HG02943 (cell line): Measurements from ENCODE around the gene EHHADH.

ENCODE experiments used
- ATAC-seq: cut with Tn5 transposase; IDR thresholded peaks from one replicate; pipeline ENCODE4 v1.9.1; 2021; ENCODE audit warnings: mild to moderate bottlenecking, low read depth, moderate library complexity; ENCODE audit not compliant: unreplicated experiment

Gene EHHADH

DNA sequence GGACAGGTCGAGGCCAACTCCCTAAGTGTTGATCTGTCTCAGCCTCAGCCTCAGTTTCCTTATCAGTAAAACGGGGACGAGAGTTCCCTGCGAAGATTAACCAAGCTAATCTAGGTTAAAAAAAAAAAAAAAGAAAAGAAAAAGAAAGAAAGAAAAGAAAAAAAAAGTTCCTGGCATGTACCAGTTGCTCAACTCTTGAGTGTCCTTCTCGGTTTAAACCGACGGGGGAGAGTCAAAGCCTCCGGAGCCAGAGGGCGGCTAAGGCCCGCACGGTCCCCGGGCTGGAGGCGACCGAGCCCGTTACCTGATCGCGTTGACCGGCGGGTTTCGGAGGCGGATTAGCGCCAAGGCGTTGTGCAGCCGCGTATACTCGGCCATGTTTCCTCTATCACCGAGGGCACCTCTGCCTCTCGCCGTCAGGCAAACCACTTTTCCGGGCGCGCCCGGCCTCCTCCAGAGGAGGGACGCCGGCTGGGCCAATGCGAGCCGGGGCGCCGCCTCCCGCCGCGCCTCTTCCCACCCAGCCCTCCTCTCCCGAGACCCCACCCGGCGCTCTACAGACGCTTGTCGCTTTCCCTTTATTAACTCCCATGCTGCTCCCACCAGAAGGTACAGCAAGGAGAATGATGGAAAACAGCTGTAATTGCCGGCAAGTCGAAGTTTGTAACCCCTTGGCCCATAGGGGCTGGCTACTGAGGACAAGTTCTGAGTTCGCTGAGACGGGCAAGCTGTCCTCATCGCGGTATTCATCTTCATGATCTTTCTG lies at the start of gene EHHADH:
Gene EHHADH (minus strand): TSS at position 405 of the 766 bp plus-strand sequence. CDS start 27 bp downstream, at position 378.
- ATAC-seq, result peak; percentile 87

DNA sequence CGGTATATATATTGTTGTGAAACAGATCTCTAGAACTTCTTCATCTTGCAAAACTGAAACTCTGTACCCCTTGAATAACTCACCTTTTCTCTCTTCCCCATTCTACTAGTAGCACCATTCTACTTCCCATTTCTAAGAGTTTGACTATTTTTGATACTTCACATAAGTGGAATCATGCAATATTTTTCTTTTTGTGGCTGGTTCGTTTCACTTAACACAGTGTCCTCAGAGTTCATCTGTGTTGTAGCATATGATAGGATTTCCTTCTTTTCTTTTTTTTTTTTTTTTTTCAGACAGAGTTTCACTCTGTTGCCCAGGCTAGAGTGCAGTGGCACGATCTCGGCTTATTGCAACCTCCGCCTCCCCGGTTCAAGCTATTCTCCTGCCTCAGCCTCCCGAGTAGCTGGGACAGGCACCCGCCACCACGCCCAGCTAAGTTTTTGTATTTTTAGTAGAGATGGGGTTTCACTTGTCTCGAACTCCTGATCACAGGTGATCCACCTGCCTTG lies 46.1 kb upstream of the EHHADH start:
- ATAC-seq, result peak; percentile 83

DNA sequence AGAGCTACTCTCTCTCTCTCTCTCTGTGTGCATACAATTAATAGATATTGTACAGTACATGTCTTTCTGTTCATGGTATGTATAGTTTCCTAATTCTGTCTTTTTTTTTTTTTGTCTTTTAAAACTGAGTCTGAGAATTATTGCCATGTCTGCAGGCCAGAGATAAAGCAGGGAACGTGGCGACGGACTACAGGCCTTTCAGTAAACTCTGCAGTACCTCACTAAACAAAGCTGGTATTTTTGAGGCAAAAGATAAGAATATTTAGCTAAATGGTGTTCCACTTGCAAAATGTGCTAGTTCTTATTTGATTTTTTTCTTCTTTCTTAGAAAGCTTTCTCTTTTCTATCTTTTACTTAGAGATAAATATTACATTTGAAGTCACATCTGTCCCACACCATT lies 44.0 kb upstream of the EHHADH start:
- ATAC-seq, result no peak

DNA sequence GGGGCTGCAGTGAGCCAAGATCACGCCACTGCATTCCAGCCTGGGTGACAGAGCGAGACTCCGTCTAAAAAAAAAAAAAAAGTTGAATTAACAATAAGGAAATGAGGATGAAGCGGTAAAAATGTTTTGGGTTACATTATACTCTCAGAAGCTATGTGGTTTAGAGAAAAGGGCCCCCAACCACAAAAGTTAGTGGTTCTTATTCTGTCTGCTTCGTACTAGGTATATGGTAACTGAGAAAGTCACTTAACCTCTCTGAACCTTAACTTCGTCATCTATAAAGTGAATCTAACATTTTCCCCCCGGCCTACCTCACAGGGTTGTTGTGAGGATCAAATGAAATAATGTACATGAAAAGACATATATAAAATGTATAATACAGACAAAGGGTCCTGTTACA lies 38.4 kb upstream of the EHHADH start:
- no peak for ATAC-seq

DNA sequence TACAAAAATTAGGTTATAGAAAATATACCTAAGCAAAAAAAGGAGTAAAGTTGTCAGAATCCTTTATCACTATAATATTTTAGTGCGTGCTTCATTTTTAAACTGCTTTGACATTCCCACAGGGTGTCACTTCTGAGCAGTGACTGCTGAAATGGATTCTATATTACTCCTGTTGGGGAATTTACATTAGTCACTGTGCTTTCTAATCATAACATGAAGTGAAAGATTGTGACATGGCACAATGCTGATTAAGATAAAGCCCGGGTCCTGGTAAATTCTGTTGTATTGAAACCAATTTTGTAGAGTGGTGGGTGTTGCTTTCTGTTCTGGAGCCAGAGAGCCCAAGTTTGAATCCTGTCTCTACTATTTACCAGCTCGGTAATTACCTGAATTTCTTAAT lies 36.4 kb upstream of the EHHADH start:
- no peak for ATAC-seq

DNA sequence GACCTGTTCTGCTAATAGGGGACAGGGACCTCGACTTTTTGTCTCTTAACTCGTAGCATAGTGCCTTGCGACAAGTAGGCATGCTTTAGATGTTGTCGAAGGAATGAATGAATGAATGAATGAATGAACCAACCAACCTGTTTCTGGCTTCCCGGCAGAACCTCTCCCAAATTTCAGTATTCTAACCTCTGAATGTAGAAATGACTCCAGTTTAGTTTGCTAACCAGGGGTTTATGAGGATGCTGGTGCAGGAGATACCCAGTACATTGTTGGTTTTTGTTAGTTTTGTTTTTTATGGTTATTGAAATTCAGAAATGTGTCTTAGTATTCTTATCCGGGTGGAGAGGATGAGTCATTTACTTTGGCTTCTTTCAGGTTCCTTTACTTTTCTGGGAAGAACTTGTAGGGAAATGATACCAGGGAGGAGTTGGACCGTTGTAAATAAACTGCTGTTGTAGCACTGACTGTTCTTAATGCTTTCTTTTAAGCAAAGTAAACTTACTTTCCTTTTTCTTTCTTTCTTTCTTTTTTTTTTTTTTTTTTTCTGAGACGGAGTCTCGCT lies 29.6 kb upstream of the EHHADH start:
- ATAC-seq, result no peak

DNA sequence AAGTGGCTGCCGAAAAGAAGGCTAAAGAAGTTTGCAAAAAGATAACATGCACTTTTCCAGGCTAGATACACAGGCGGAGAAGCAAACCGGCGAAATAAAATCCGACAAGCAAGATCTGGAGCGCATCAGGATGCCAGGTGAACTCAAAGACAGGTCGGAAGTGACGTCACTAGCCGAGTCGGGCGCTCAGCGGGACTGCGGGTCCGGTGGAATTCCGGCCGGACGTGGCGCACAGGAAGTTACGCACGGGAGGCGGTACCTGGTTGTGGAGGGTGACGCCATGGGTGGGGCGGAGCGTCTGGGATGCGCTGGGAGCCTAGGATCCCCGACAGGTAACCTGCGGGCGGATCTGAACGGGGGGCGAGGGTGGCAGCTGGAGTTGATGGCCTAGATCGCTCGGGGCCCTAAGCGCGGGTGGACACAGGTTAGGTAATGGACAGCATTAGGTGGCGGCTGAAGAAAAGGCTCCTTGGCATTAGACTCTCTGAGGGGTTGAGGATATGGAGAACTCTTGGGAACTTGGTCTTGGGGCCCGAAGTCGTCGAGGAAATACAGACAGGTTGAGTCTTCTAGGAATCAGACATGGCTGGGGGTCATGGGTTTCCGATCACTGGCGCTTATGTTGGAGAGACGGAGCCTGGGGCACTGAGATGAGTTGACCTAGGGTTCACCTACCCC lies 29.0 kb upstream of the EHHADH start:
- ATAC-seq, result peak; percentile 96

DNA sequence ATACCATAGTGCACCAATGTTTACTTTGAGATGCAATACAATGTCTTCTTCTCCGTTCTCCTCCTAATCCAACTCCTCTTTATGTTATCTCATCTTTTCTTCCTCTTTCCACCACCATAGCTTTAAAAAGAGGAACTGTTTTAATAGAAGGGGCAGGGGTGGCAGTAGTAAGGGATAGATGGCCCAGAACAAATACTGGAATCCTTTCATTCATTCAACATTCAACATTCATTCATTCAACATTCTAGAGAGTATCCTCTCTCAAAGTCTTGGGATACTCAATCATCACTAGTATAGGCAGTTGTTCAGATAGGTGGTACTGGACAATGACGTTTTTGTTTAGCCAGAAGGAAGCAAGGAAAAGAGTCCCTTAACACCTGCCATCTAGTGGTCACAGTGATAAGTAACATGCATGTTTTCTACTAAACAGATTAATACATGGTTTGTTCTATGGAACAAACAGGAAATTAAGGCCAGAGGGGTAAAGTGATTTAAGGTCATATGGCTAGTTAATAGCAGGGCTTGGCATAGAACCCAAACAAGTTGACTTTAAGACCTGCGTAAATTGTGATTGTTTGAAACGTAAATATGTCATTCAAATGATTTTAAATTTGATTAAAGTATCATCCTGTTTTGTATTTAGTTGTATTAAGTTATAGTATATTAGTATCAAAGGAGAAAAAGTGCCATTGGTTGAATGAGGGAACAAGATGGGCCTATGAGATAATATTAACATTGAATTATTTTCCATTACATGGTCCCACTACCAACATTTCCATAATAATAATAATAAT lies 26.9 kb upstream of the EHHADH start:
- ATAC-seq, result no peak

DNA sequence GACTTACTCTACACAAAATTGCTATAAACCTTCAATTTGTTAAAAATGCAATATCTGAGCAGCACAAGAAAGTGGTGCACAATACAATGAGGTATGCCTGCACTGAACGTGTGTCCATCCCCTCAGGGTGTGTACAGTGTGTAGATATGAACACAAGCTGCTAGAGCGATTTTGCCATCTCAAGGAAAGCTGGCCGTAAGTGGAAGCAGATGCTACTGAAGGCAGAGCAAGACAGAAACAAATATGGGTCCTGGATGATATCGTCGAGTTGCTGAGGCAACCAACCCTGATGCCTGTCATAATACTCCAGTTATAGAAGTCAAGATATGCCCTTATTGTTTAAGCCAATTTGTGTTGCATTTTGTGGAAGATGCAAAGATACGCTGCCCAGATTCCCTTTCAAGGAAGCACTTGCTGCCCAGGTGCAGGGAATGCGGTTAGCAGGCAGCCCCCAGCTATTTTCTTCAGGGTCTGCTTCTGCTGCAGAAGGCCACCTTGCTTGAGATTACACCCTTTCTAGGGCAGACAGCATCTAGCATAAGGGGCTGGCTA lies 25.8 kb upstream of the EHHADH start:
- no peak for ATAC-seq

DNA sequence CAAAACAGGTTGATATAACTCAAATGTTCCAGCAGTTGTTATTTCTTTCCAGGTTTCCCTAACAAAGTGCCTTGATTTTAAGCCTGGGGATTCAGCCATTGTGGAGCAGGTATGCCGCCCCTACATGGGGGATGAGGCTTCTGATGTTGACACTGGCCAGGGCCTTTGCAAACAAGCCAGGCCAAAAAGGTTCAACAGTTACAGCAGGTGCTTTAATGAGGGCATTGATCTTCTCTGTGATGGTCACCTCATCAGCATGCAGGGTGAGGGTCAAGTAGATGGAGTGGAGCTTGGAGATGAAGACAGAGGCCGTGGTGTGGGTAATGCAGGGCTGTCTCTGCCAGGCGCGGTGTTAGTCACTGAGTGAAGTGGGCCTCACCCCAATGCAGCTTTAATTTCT lies 22.6 kb upstream of the EHHADH start:
- ATAC-seq, result no peak

DNA sequence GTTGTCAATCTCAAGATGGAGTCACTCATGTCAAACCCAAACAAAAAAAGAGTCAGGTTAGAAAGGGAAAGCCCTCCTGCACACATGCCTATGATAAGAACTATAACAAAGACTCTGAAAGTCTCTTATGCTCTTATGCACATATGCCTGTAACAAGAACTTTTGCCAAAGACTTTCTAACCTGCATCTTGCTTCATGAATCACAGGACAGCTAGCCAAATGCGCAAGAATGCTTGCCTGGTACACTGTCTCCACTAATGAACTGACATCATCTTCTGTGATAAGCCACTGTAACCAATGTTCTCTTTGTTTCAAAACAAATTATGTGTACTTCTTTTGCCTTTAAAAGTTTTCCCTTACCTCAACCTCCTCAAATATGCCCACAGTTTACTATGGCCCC lies 18.2 kb upstream of the EHHADH start:
- no peak for ATAC-seq

DNA sequence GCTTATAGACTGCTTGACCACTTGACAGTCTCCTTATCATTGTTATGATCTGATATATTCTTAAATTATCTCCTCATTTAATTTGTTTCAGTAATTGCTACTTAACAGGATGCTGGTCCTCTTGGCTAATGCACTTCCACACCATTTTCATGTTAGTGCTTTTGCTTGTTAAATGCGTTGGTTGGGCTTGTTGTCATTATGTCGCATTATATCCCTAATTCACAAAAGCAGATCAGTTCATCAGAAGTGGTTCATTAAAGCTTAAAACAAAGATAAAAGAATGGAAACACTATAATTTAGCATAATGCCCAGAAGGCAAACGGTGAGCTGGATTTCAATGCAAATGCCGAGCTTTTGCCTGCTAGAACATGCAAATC lies 17.1 kb upstream of the EHHADH start:
- ATAC-seq, result no peak

DNA sequence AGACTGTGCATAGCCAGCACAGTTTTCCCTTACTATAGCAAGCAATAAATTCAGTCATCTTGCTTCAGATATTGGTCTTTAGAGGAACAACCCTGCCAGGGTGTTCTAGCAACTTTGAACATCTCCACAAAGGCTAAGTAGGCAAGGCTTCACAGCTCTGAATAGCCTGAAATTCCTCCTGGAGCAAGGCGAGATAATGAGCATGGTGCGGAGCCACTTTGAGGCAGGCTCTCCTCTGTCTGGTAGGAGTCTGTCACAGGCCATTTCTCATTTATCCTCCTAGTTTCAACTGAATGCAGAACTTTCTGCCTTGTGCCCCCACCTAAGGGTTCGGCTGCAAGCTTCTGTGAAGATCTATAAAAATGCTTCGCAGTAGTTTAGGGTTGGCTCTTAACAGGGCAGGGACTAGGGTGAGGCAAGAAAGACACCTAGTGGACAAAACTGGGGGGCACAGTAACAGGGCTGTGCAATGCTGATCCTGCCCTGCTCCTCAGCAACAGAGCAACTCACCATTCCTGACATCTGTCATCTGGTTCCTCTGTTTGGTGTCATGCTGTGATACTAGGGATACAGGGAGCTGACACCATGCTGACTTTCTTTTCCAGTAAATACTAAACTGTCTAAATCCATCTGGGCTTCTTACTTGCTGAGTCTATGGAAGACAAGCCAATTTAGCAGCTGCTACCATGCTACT lies 16.6 kb upstream of the EHHADH start:
- ATAC-seq, result no peak

DNA sequence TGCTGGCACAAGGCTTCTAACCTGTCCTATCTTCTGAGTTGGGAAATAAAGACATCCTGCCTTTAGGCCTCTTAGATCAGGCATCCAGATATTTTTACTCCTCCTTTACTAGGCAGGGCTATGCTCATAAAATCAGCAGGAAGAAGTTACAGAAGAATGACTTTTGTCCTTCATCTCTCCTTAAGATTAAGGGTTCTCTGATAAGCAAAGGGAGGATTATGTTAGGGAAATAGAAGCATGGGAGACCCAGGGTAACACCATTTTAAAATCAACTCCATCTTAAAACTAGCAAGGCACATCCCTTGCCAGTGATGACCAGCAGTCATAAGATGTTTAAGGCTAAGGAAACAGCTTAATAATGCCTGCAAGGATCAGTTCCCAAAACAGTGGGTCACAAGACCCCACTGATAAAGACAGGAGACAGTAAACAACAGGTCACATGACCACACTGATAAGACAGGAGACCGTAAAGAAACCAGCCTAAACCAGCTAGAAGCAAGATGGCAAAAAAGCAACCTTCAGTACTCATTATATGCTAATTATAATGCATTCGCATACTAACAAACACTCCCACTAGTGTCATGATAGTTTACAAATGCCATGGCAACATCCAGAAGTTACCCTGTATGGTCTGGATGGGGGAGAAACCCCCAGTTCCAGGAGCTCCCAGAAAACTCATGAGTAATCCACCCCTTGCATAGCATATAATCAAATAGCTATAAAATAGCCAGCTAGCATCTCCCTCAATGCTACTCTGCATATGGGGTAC lies 14.5 kb upstream of the EHHADH start:
- no peak for ATAC-seq

DNA sequence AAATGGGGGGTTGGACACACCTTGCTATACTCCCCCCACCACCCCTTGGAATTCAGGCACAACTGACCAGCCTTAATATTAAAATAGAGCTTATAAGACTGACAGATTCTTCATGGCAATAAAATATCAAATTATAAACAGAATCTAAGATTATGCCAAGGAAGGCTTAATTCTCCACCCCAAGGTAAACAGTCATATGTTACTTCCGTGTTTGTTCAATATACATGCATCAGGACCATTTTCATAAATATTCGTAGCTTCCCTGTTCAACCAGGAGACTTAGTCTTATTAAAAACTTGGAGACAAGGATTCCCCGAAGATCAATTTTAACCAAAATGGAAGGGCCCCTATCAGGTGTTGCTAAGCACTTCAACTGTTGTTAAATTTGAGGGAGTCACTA lies 13.3 kb upstream of the EHHADH start:
- no peak for ATAC-seq

DNA sequence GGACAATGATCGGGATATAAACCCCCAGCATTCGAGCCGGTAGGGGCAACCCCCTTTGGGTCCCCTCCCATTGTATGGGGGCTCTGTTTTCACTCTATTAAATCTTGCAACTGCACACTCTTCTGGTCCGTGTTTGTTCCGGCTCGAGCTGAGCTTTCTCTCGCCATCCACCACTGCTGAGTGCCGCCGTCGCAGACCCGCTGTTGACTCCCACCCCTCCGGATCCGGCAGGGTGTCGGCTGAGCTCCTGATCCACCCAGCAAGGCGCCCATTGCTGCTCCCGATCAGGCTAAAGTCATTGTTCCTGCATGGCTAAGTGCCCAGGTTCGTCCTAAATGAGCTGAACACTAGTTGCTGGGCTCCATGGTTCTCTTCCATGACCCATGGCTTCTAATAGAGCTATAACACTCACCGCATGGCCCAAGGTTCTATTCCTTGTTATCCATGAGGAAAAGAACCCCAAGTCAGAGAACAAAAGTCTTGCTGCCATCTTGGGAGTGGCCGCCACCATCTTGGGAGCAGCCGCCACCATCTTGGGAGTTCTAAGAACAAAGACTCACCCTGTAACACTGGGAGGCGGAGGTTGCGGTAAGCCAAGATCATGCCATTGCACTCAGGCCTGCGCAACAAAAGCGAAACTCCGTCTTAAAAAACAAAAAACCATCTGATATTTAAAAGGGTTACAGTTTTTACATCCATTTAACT lies 11.2 kb upstream of the EHHADH start:
- ATAC-seq, result no peak

DNA sequence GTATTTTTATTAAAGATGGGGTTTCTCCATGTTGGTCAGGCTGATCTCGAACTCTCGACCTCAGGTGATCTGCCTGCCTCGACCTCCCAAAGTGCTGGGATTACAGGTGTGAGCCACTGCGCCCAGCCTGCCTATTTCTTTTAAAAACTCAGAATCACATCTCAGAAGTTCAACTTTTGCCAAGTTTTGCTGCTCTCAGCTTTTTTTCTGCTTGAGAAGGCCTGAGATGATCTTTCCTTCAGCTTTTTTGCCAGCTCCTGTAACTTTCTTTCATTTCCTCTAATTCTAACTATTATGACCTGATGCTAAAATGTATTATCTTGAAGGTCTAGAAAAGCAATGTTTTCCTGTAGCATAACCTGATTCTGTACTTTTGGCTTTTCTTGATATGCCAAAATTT lies 9.6 kb upstream of the EHHADH start:
- ATAC-seq, result no peak

DNA sequence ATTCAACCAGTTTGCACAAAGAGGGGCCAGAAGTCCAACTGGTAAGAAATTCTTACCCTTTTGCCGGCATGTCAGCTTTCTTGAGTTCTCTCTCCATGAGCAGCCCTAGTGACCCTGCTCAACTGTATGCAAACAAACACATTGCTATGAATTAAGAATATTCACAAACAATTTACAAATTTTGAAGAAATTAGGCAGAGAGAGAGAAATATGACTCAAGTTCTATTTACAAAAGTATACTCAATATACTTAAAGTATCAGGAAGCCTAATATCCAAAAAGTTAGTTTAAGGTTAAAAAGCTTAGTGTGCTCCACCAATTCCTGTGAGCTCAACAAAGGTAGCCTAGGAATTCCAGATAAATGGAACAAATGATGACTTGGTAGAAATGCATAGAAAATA lies 3.5 kb upstream of the EHHADH start:
- ATAC-seq, result no peak

DNA sequence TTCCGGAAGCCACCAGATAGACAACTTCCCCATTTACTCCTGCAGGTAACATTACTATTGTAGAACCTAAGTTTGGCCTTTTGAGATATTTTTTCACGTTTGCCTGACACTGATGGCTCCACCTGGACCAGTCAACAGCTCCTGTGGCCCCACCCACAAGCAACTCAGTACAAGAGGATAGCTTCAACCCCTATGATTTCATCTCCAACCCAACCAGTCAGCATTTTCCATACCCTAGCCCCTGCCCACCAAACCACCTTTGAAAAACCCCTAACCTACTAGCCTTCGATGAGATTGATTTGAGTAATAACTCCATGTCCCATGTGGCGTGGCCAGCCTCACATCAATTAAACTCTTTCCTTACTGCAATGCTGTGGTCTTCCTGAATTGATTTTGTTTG lies 950 bp upstream of the EHHADH start:
- ATAC-seq, result no peak
